GM12878 (cell line): ENCODE results near the gene RPAP3. TPM values are rescaled to one million over a fixed set of nuclear protein-coding genes. Genes with fewer than 3 reads are reported as not detected.

Experiments used
- ASH2L ChIP-seq: fragments of 300-600, 200-600 bp; sonication (generic); IDR thresholded peaks from 2 replicates; pipeline ENCODE4 v1.6.1; 2017; ENCODE audit warnings: low read depth, mild to moderate bottlenecking, borderline replicate concordance
- ATF7 ChIP-seq: fragments of 450-650 bp; IDR thresholded peaks from 2 replicates; pipeline ENCODE4 v1.6.1; 2016; ENCODE audit warnings: low read depth, mild to moderate bottlenecking
- BCL3 ChIP-seq: IDR thresholded peaks from 2 replicates; pipeline ENCODE4 v1.6.1; 2011; ENCODE audit warnings: borderline replicate concordance, low read depth, mild to moderate bottlenecking, moderate library complexity, low read length; ENCODE audit not compliant: insufficient read depth, poor library complexity, severe bottlenecking
- CREB1 ChIP-seq: IDR thresholded peaks from 2 replicates; pipeline ENCODE4 v1.6.1; 2012; ENCODE audit warnings: low read depth, mild to moderate bottlenecking, inconsistent platforms
- CREM ChIP-seq: IDR thresholded peaks from 2 replicates; pipeline ENCODE4 v1.6.1; 2014; ENCODE audit warnings: antibody characterized with exemption, low read depth
- IKZF1 ChIP-seq: fragments of 450-650 bp; conservative IDR thresholded peaks from 2 replicates; pipeline ENCODE4 v1.6.1; 2017; ENCODE audit warnings: antibody characterized with exemption, mild to moderate bottlenecking
- IRF3 ChIP-seq: fragments of 450-650 bp; IDR thresholded peaks from 2 replicates; pipeline ENCODE4 v1.6.1; 2014; ENCODE audit warnings: mild to moderate bottlenecking
- KDM1A ChIP-seq: fragments of 200-600 bp; sonication (generic); IDR thresholded peaks from 2 replicates; pipeline ENCODE4 v1.6.1; 2016; ENCODE audit warnings: borderline replicate concordance
- MEF2B ChIP-seq: fragments of 450-650 bp; IDR thresholded peaks from 2 replicates; pipeline ENCODE4 v1.6.1; 2018; ENCODE audit warnings: mild to moderate bottlenecking, moderate library complexity; ENCODE audit not compliant: partially characterized antibody, poor library complexity, severe bottlenecking
- NFYB ChIP-seq: IDR thresholded peaks from 2 replicates; pipeline ENCODE4 v1.6.1; 2011; ENCODE audit warnings: low read depth, mild to moderate bottlenecking, low read length, improper control_type of control experiment, moderate library complexity; ENCODE audit not compliant: insufficient read depth
- NR2C1 ChIP-seq: fragments of 450-650 bp; IDR thresholded peaks from 2 replicates; pipeline ENCODE4 v1.6.1; 2017; ENCODE audit warnings: antibody characterized with exemption, mild to moderate bottlenecking, moderate library complexity
- NRF1 ChIP-seq: conservative IDR thresholded peaks from 2 replicates; pipeline ENCODE4 v1.6.1; 2011; ENCODE audit warnings: mild to moderate bottlenecking, low read depth, low read length, improper control_type of control experiment
- POU2F2 ChIP-seq: IDR thresholded peaks from 3 replicates; pipeline ENCODE4 v1.6.1; 2011; ENCODE audit warnings: low read depth, mild to moderate bottlenecking, low read length, borderline replicate concordance
- RB1 ChIP-seq: fragments of 450-650 bp; formaldehyde crosslinking; IDR thresholded peaks from 2 replicates; pipeline ENCODE4 v1.6.1; 2017; ENCODE audit warnings: mild to moderate bottlenecking, borderline replicate concordance
- SIX5 ChIP-seq: IDR thresholded peaks from 2 replicates; pipeline ENCODE4 v1.6.1; 2011; ENCODE audit warnings: mild to moderate bottlenecking, low read depth, low read length, moderate library complexity; ENCODE audit not compliant: severe bottlenecking
- SMARCA5 ChIP-seq: fragments of 450-650 bp; IDR thresholded peaks from 2 replicates; pipeline ENCODE4 v1.6.1; 2017; ENCODE audit warnings: mild to moderate bottlenecking
- SREBF2 ChIP-seq: IDR thresholded peaks from 2 replicates; pipeline ENCODE4 v1.6.1; 2012; ENCODE audit warnings: mild to moderate bottlenecking, low read length
- SUPT20H ChIP-seq: IDR thresholded peaks from 2 replicates; pipeline ENCODE4 v1.6.1; 2011; ENCODE audit warnings: low read depth, mild to moderate bottlenecking, low read length, moderate library complexity, borderline replicate concordance; ENCODE audit not compliant: control insufficient read depth
- TCF3 ChIP-seq: IDR thresholded peaks from 2 replicates; pipeline ENCODE4 v1.6.1; 2012; ENCODE audit warnings: low read depth, mild to moderate bottlenecking, low read length, borderline replicate concordance; ENCODE audit not compliant: insufficient read depth
- ZBTB4 ChIP-seq: fragments of 450-650 bp; formaldehyde crosslinking; IDR thresholded peaks from 2 replicates; pipeline ENCODE4 v1.4.0; 2022; ENCODE audit warnings: mild to moderate bottlenecking, moderate library complexity
- ZBTB40 ChIP-seq: fragments of 450-650 bp; IDR thresholded peaks from 2 replicates; pipeline ENCODE4 v1.6.1; 2016; ENCODE audit warnings: mild to moderate bottlenecking, moderate library complexity, borderline replicate concordance
- ZZZ3 ChIP-seq: IDR thresholded peaks from 2 replicates; pipeline ENCODE4 v1.6.1; 2011; ENCODE audit warnings: low read depth; ENCODE audit not compliant: control insufficient read depth, insufficient read length
- polyA plus RNA-seq, 11 experiments: library from polyadenylated mRNA; depleted of rRNA in 4 of 11; unstranded in 6 of 11; stranded (reverse) in 5 of 11; fragments of >200 nt; fragmentation: Nextera tagmentation in 4 of 11; fragmentation: Illumina TruSeq in 1 of 11; extraction: Ambion mirVana in 4 of 11; extraction: Trizol in 1 of 11; gene quantifications; 1 replicate in 1 of 11; 2 replicates in 10 of 11; pipeline versions ENCODE4 v1.2.1 to v1.2.3, GENCODE V29; 2011 to 2016; ENCODE audit warnings: inconsistent platforms in 2 of 11, missing spikeins in 2 of 11, low read depth in 1 of 11
- total RNA-seq, 4 experiments: library from RNA; depleted of rRNA in 3 of 4; stranded (reverse); fragments of >200 nt in 3 of 4; fragmentation: Illumina TruSeq in 1 of 4; extraction: Trizol in 1 of 4; gene quantifications; 2 replicates each; pipeline versions ENCODE4 v1.2.1 to v1.2.3, GENCODE V29; 2013 to 2021

The RPAP3 gene
- total and polyA plus RNA-seq, 10 of the 15 experiments (the other 5 are each of a cell fraction or from before 2014, with no cell fraction given): 14.1 to 50.6 (median 28.4) TPM

GRCh38 chr12:47725893-47726292 is 20.1 kb upstream of the RPAP3 start (continued):
- TF ChIP-seq ZBTB4: no peak
- no peak for TF ChIP-seq IKZF1
- TF ChIP-seq RB1: no peak
- no peak for TF ChIP-seq TCF3
- TF ChIP-seq MEF2B: peak; percentile 36
- no peak for TF ChIP-seq NRF1
- TF ChIP-seq NFYB: 0 out of 2 replicates have a peak, but pooled peaks have one; percentile 11
- TF ChIP-seq SIX5: no peak
- no peak for TF ChIP-seq NR2C1
- no peak for TF ChIP-seq KDM1A
- no peak for TF ChIP-seq SMARCA5
- peak; percentile 85; the same call in 1 of the 3 replicates for TF ChIP-seq POU2F2
- TF ChIP-seq ZZZ3: no peak
- no peak for TF ChIP-seq SREBF2
- TF ChIP-seq IRF3: no peak
- no peak for TF ChIP-seq SUPT20H
- no peak for TF ChIP-seq ASH2L
- TF ChIP-seq ATF7: no peak
- no peak for TF ChIP-seq CREM
- no peak for TF ChIP-seq ZBTB40
- no peak for TF ChIP-seq CREB1
- no peak for TF ChIP-seq BCL3
